ENCODE measurements around the gene RPL3.

The RPL3 gene

GRCh38 chr22:39269095-39269790 is 50.2 kb downstream of the RPL3 start:
- Histone ChIP-seq H3K27me3 (ENCODE audit: low read depth) (no peaks in the 10 kb centered on the region), H3K36me3 (replicated peaks) (no peaks in the 10 kb centered on the region), H3K4me3 (no peak overlapping the region), H3K4me1 (no peaks in the 10 kb centered on the region), H3K9me3 (no peaks in the 10 kb centered on the region)
- in situ Hi-C loops (cut with MboI; ENCODE audit: low sequenced_read_pairs) = no loop called here
- DNase-seq (ENCODE audit: low spot score in 2 of 2) = no peak

- Histone ChIP-seq H3K9me3 (no peaks in the 10 kb centered on the region), H3K4me3 (no peak overlapping the region), H3K36me3 (replicated peaks) (no peaks in the 10 kb centered on the region), H3K4me1 (no peaks in the 10 kb centered on the region), H3K27me3 (ENCODE audit: low read depth) (no peaks in the 10 kb centered on the region)
- in situ Hi-C loops (cut with MboI; ENCODE audit: low sequenced_read_pairs) = no loop called here
- DNase-seq (ENCODE audit: low spot score in 2 of 2) = no peak
These were observed 50.8 kb downstream of the RPL3 start for GRCh38 chr22:39268645-39269044.

GRCh38 chr22:39267974-39268373 is 51.4 kb downstream of the RPL3 start:
- H3K4me3 ChIP-seq = no peak overlapping the region
- no peaks in the 10 kb centered on the region for H3K9me3 ChIP-seq
- DNase-seq (ENCODE audit: low spot score in 2 of 2) = no peak
- in situ Hi-C loops (cut with MboI; ENCODE audit: low sequenced_read_pairs) = no loop called here
- H3K4me1 ChIP-seq = no peaks in the 10 kb centered on the region
- H3K27me3 ChIP-seq (ENCODE audit: low read depth) = no peaks in the 10 kb centered on the region
- H3K36me3 ChIP-seq (replicated peaks) = no peaks in the 10 kb centered on the region

GRCh38 chr22:39266398-39267030 is 52.9 kb downstream of the RPL3 start:
- DNase-seq (ENCODE audit: low spot score in 2 of 2) = no peak
- Histone ChIP-seq H3K27me3 (ENCODE audit: low read depth) (no peaks in the 10 kb centered on the region), H3K9me3 (no peaks in the 10 kb centered on the region), H3K4me1 (no peaks in the 10 kb centered on the region), H3K4me3 (no peak overlapping the region), H3K36me3 (replicated peaks) (no peaks in the 10 kb centered on the region)
- in situ Hi-C loops (cut with MboI; ENCODE audit: low sequenced_read_pairs) = no loop called here

GRCh38 chr22:39265143-39265886 is 54.1 kb downstream of the RPL3 start:
- Histone ChIP-seq H3K4me3 (no peak overlapping the region), H3K27me3 (ENCODE audit: low read depth) (no peaks in the 10 kb centered on the region), H3K36me3 (replicated peaks) (no peaks in the 10 kb centered on the region), H3K4me1 (no peaks in the 10 kb centered on the region), H3K9me3 (no peaks in the 10 kb centered on the region)
- in situ Hi-C loops (cut with MboI; ENCODE audit: low sequenced_read_pairs) = no loop called here
- no peak for DNase-seq (ENCODE audit: low spot score in 2 of 2)

- Histone ChIP-seq H3K36me3 (replicated peaks) (no peaks in the 10 kb centered on the region), H3K4me3 (no peak overlapping the region), H3K4me1 (no peaks in the 10 kb centered on the region), H3K27me3 (ENCODE audit: low read depth) (no peaks in the 10 kb centered on the region), H3K9me3 (no peaks in the 10 kb centered on the region)
- no peak for DNase-seq (ENCODE audit: low spot score in 2 of 2)
- in situ Hi-C loops (cut with MboI; ENCODE audit: low sequenced_read_pairs) = no loop called here
These were observed 54.9 kb downstream of the RPL3 start for GRCh38 chr22:39264349-39265038.

- Histone ChIP-seq H3K27me3 (ENCODE audit: low read depth) (no peaks in the 10 kb centered on the region), H3K36me3 (replicated peaks) (no peaks in the 10 kb centered on the region), H3K9me3 (no peaks in the 10 kb centered on the region), H3K4me1 (no peaks in the 10 kb centered on the region), H3K4me3 (no peak overlapping the region)
- in situ Hi-C loops (cut with MboI; ENCODE audit: low sequenced_read_pairs) = no loop called here
- DNase-seq (ENCODE audit: low spot score in 2 of 2) = no peak
These were observed 55.6 kb downstream of the RPL3 start for GRCh38 chr22:39263626-39264348.
